Neutrophil (primary cell): ENCODE results near the gene NACC1.

Source experiments
- H3K27ac ChIP-seq: fragments of 200-600 bp; sonication (generic); 2 replicates; pipeline ENCODE4 v1.5.1; 2016; ENCODE audit warnings: mild to moderate bottlenecking, moderate library complexity
- H3K27me3 ChIP-seq: fragments of 200-600 bp; sonication (generic); 2 replicates; pipeline ENCODE4 v1.6.0; 2016; ENCODE audit warnings: mild to moderate bottlenecking
- H3K36me3 ChIP-seq: fragments of 200-600 bp; sonication (generic); 2 replicates; pipeline ENCODE4 v1.5.1; 2017
- H3K4me1 ChIP-seq, 2 experiments: fragments of 200-600 bp in 1 of 2; sonication (generic) in 1 of 2; 1 replicate in 1 of 2; 2 replicates in 1 of 2; pipeline versions ENCODE4 v1.5.1 to v1.6.1; 2013 to 2016; ENCODE audit warnings: low read depth in 1 of 2, low read length in 1 of 2, mild to moderate bottlenecking in 1 of 2, moderate library complexity in 1 of 2; ENCODE audit not compliant: control insufficient read depth in 1 of 2, insufficient read depth in 1 of 2
- H3K4me3 ChIP-seq, 2 experiments: fragments of 200-600 bp in 1 of 2; sonication (generic) in 1 of 2; 1 replicate in 1 of 2; 2 replicates in 1 of 2; pipeline ENCODE4 v1.5.1; 2013 to 2016; ENCODE audit warnings: low read depth in 1 of 2, low read length in 1 of 2, mild to moderate bottlenecking in 1 of 2, moderate library complexity in 1 of 2
- H3K9me3 ChIP-seq: fragments of 200-600 bp; sonication (generic); 2 replicates; pipeline ENCODE4 v1.5.1; 2016
- TF ChIP-seq, protein P1 (sequence below): fragments of 200-600 bp; sonication (generic); IDR thresholded peaks from 2 replicates; pipeline ENCODE4 v1.5.1; 2016; ENCODE audit warnings: antibody characterized with exemption

NACC1 gene

DNA sequence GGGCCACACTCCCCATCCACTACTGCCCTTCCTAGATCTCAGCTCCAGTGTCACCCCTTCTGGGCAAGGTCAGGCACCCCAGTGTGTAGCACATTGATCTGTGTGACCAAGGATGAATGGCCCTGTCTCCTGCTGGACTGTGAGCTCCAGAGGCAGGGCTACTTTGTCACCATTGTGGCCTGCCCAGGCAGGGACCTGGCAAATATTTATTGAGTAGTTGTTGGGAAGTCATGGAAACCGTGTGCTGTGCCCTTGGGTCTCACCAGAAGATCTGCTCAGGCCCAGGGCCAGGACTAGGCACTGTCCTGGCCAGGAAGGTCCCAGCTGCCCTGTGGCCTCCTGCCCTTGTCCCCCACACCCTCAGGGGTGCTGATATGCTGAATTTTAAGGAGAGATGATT, 10.5 kb downstream of the NACC1 start:
- peak overlapping the region; percentile 16 for H3K27ac ChIP-seq
- no peaks in the 10 kb centered on the region for H3K27me3 ChIP-seq
- H3K4me1 ChIP-seq, result no peaks in the 10 kb centered on the region
- TF ChIP-seq, protein P1, sequence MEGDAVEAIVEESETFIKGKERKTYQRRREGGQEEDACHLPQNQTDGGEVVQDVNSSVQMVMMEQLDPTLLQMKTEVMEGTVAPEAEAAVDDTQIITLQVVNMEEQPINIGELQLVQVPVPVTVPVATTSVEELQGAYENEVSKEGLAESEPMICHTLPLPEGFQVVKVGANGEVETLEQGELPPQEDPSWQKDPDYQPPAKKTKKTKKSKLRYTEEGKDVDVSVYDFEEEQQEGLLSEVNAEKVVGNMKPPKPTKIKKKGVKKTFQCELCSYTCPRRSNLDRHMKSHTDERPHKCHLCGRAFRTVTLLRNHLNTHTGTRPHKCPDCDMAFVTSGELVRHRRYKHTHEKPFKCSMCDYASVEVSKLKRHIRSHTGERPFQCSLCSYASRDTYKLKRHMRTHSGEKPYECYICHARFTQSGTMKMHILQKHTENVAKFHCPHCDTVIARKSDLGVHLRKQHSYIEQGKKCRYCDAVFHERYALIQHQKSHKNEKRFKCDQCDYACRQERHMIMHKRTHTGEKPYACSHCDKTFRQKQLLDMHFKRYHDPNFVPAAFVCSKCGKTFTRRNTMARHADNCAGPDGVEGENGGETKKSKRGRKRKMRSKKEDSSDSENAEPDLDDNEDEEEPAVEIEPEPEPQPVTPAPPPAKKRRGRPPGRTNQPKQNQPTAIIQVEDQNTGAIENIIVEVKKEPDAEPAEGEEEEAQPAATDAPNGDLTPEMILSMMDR, result no peak
- H3K36me3 ChIP-seq, result peaks cover 11% of the 10 kb centered on the region
- no peak overlapping the region for H3K4me3 ChIP-seq
- no peaks in the 10 kb centered on the region for H3K9me3 ChIP-seq

DNA sequence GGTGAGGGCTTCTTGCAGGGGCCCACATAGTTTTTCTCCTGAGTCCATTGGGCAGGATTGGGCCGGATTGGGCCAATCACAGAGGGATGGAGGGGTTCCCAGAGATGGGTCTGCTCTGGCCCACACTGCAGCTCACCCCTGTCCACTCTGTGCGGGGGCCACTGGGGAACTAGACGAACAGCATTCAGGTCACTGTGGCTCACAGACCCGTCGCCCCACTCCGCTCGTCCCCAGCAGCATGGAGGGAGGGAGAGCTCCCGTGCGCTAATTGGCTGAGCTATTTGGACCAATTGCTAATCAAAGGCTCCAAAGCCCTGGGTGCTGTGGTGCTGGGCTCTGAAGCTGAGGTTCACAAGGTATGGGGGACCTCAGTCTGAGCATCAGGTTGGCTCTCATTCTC, 11.3 kb downstream of the NACC1 start:
- Histone ChIP-seq H3K9me3 (no peaks in the 10 kb centered on the region), H3K4me3 (no peak overlapping the region), H3K27ac (no peak overlapping the region), H3K36me3 (peaks cover 11% of the 10 kb centered on the region), H3K27me3 (no peaks in the 10 kb centered on the region), H3K4me1 (no peaks in the 10 kb centered on the region)
- TF ChIP-seq, protein P1, result no peak

- no peak overlapping the region for H3K27ac ChIP-seq
- no peaks in the 10 kb centered on the region for H3K4me1 ChIP-seq
- TF ChIP-seq, protein P1, result no peak
- no peak overlapping the region for H3K4me3 ChIP-seq
- no peaks in the 10 kb centered on the region for H3K27me3 ChIP-seq
- H3K9me3 ChIP-seq, result no peaks in the 10 kb centered on the region
- H3K36me3 ChIP-seq, result peaks cover 15% of the 10 kb centered on the region
These were observed 12.9 kb downstream of the NACC1 start for GRCh38 chr19:13130886-13131490.

DNA sequence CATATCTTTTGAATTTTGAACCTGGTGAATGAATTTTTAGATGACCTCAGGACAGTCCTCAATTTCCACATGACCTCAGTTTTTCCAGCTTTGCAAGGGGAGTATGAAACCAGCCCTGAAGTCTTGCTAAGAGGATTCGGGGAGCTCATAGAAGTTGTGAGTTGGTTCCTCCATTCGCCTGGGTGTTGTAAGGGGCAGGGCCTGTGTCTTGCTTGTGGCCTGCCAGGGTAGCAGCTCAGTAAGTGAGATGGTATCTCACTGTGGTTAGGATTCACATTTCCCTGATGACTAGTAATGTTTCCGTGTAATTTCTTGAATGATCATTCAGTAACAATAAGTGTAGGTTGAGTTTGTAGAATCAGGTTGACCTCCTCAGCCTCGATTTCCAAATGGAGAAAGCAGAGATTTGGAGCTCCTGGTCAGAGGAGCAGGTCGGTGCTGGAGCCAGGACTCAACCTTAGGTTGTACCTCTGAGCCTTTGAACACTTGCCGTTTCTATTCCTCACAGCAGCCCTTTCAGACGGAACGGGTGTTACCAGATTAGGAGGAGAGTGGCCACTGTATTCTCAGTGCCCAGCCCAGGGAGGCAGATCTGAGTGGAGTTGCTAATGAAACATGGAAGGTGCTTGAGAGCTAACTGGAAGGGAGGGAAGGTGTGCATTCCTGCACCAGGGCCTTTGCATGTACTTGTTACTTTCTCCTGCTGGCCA, 14.6 kb downstream of the NACC1 start:
- Histone ChIP-seq H3K27me3 (no peaks in the 10 kb centered on the region), H3K27ac (peak overlapping the region; percentile 8), H3K9me3 (no peaks in the 10 kb centered on the region), H3K36me3 (peaks cover 27% of the 10 kb centered on the region), H3K4me1 (no peaks in the 10 kb centered on the region), H3K4me3 (no peak overlapping the region)
- TF ChIP-seq, protein P1, result no peak

DNA sequence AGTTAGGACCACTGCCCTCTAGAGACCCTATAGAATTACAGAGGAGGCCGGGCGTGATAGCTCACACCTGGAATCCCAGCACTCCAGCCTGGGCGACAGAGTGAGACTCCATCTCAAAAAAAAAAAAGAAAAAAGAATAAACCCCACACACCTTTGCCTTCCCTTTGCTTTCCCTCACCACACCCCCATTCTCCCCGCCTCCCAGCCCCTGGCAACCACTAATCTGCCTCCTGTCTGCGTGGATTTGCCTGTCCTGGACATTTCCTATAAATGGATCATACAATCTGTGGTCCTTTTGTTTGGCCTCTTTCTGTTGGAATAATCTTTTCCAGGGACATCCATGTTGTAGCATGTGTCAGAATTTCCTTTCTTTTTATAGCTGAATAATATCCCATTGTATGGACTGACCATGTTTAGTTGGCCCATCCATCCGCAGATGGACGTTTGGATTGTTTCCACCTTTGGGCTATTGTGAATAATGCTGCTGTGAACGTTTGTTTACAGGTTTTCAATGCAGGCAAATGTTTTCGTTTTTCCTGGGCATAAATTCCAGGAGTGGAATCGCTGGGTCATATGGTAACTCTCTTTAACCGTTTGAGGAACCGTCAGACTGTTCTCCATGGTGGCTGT, 15.3 kb downstream of the NACC1 start:
- TF ChIP-seq, protein P1, result no peak
- Histone ChIP-seq H3K27me3 (no peaks in the 10 kb centered on the region), H3K4me1 (peaks cover 0 to under 1% of the 10 kb centered on the region in 2 experiments), H3K36me3 (peaks cover 34% of the 10 kb centered on the region), H3K4me3 (no peak overlapping the region), H3K27ac (no peak overlapping the region), H3K9me3 (no peaks in the 10 kb centered on the region)
